Uterus (tissue), 4 donors: ENCODE results near the gene ZNF625. TPM values are rescaled to one million over a fixed set of nuclear protein-coding genes. Genes with fewer than 3 reads are reported as not detected.

Source experiments
- DNase-seq, 2 donors: peaks; one replicate each; pipeline ENCODE4 v3.0.0-alpha.2; 2019 to 2020
- H3K27ac ChIP-seq, 2 donors: fragments of 200-600 bp; sonication (generic); 1 replicate in 1 of 2; 2 replicates in 1 of 2; pipeline ENCODE4 v1.5.1; 2016 to 2018
- H3K27me3 ChIP-seq, 2 donors: fragments of 200-600 bp; sonication (generic); one replicate each; pipeline ENCODE4 v1.5.1; 2018 to 2019; ENCODE audit warnings: control low read depth in 1 of 2
- H3K36me3 ChIP-seq, 2 donors: fragments of 200-600 bp; sonication (generic); one replicate each; pipeline ENCODE4 v1.5.1; 2019; ENCODE audit warnings: control low read depth in 1 of 2
- H3K4me1 ChIP-seq, 2 donors: fragments of 200-600 bp; sonication (generic); one replicate each; pipeline ENCODE4 v1.5.1; 2018 to 2019; ENCODE audit warnings: control low read depth in 1 of 2
- H3K4me3 ChIP-seq, 2 donors: fragments of 200-600 bp; sonication (generic); 1 replicate in 1 of 2; 2 replicates in 1 of 2; pipeline ENCODE4 v1.5.1; 2018 to 2019; ENCODE audit warnings: mild to moderate bottlenecking in 1 of 2
- H3K9me3 ChIP-seq, 2 donors: fragments of 200-600 bp; sonication (generic); one replicate each; pipeline ENCODE4 v1.5.1; 2019; ENCODE audit warnings: control low read depth in 1 of 2
- POLR2A ChIP-seq, 2 donors: fragments of 450-650 bp; IDR thresholded peaks; one replicate each; pipeline ENCODE4 v1.6.1; 2016; ENCODE audit warnings: antibody characterized with exemption in 2 of 2, mild to moderate bottlenecking in 1 of 2, moderate library complexity in 1 of 2
- intact Hi-C: fragments of 100-400 bp; cut with DNase I; formaldehyde crosslinking; loops from one replicate; pipeline ENCODE4 v1.15.1; 2023; ENCODE audit warnings: low total_unique reads
- total RNA-seq, 4 donors: library from RNA; depleted of rRNA in 3 of 4; stranded (reverse); fragments of >200 nt in 3 of 4; gene quantifications; one replicate each; pipeline versions ENCODE4 v1.1.0 to v1.2.4, GENCODE V29; 2014 to 2023
- TF ChIP-seq, protein P1 (sequence below), 4 experiments: fragments of 200-600 bp in 2 of 4; fragments of 450-650 bp in 2 of 4; sonication (generic) in 2 of 4; IDR thresholded peaks; one replicate each; pipeline ENCODE4 v1.5.1; 2016 to 2019; ENCODE audit warnings: antibody characterized with exemption in 4 of 4, mild to moderate bottlenecking in 2 of 4, moderate library complexity in 1 of 4
- donor health status: DM: yes; HTN: yes; CAD: no.

Gene ZNF625
- total RNA-seq = 10 to 100 TPM in 2 of 4 donors, 1 to 10 TPM in 2; 4.4 to 34.8 (median 10.1) TPM

DNA sequence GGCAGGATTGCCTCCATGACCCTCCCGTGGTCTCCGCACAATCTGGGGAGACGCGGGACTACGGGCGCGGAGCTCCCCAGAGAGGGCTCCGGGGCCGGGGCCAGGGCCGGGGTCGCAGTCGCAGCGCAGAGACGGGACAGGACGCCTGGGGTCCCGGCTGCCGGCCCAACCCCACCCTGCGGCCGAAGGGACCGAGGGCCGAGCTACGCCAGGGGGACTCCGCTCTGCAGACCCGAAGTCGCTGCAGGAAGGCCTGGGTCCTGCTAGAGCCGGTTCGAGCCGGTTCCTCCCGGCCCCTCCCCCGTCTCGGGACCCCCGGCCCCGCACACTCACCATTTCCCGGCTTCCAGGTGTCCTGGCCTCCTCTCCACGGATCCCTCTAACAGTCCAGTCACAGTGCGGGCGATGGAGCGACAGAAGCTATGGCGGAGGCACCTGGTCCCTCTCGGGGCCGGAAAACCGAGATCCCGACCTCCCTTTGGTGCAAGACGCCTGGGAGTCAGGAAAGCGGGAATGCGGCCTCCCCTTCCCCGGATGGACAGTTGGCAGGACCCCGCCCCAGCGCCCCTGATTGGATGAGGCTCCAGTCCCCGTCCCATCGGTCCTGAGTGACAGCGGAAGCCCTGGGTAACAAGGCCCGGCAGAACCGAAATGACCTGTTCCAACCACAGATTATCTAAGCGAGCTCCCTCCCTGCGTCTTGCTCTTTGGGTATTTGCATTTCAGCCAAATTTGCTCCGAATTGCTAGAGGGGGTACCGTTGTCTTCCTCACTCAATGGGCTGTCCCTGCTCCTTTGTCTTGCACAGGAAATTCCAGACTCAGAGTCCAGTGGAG lies at the start of gene ZNF625:
Gene ZNF625, minus strand, starts transcription at position 512 of the 836 bp plus-strand sequence. Its CDS starts 176 bp downstream, at position 336.
- DNase-seq = peak; percentile 82 to 85
- TF ChIP-seq POLR2A (IDR thresholded peaks at IDR 0.05) = peak; percentile 10 to 44
- TF ChIP-seq, protein P1, sequence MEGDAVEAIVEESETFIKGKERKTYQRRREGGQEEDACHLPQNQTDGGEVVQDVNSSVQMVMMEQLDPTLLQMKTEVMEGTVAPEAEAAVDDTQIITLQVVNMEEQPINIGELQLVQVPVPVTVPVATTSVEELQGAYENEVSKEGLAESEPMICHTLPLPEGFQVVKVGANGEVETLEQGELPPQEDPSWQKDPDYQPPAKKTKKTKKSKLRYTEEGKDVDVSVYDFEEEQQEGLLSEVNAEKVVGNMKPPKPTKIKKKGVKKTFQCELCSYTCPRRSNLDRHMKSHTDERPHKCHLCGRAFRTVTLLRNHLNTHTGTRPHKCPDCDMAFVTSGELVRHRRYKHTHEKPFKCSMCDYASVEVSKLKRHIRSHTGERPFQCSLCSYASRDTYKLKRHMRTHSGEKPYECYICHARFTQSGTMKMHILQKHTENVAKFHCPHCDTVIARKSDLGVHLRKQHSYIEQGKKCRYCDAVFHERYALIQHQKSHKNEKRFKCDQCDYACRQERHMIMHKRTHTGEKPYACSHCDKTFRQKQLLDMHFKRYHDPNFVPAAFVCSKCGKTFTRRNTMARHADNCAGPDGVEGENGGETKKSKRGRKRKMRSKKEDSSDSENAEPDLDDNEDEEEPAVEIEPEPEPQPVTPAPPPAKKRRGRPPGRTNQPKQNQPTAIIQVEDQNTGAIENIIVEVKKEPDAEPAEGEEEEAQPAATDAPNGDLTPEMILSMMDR (IDR thresholded peaks at IDR 0.05) = no peak
- no peaks in the 10 kb centered on the region for H3K9me3 ChIP-seq
- H3K27ac ChIP-seq = peak within 1 kb of the TSS; percentile 70 to 79
- intact Hi-C loops = no loop called here
- H3K36me3 ChIP-seq = no peaks in the 10 kb centered on the region
- H3K4me3 ChIP-seq = peak within 1 kb of the TSS; percentile 73 to 93
- no peaks in the 10 kb centered on the region for H3K27me3 ChIP-seq
- no peaks in the 10 kb centered on the region for H3K4me1 ChIP-seq

GRCh38 chr19:12205296-12205695 lies 48.8 kb upstream of the ZNF625 start:
- H3K27me3 ChIP-seq = no peaks in the 10 kb centered on the region
- no peak overlapping the region for H3K4me3 ChIP-seq
- no peak for TF ChIP-seq POLR2A (IDR thresholded peaks at IDR 0.05)
- TF ChIP-seq, protein P1 (IDR thresholded peaks at IDR 0.05) = no peak
- no peaks in the 10 kb centered on the region for H3K4me1 ChIP-seq
- H3K9me3 ChIP-seq = peaks cover 0 to 42% of the 10 kb centered on the region in 2 donors
- intact Hi-C loops = no loop called here
- no peaks in the 10 kb centered on the region for H3K36me3 ChIP-seq
- H3K27ac ChIP-seq = no peak overlapping the region
- no peak for DNase-seq

DNA sequence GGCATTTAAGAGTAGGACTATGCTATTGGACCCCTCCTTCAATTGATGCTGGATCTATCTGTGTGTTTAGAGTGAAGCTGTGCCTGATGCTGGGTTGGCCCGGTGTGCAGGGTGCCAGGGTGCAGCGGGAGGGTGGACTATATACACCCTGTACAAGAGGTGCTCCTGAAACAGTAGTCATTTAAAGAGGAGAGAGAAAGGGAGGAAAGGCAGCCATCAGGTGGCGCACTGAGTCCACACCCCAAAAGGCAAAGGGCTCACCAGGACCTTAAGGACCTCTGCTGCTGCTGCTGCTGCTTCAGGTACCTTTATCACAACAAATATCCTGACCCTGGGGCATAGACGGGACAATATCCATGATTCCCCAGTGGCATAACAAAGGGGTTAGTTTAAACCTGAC lies 45.7 kb upstream of the ZNF625 start:
- DNase-seq = no peak
- no peak for TF ChIP-seq POLR2A (IDR thresholded peaks at IDR 0.05)
- TF ChIP-seq, protein P1 (IDR thresholded peaks at IDR 0.05) = no peak
- no peaks in the 10 kb centered on the region for H3K36me3 ChIP-seq

GRCh38 chr19:12199757-12200419 lies 43.4 kb upstream of the ZNF625 start:
- no peak for TF ChIP-seq POLR2A (IDR thresholded peaks at IDR 0.05)
- TF ChIP-seq, protein P1 (IDR thresholded peaks at IDR 0.05) = no peak
- Histone ChIP-seq H3K9me3 (peaks cover 0 to 11% of the 10 kb centered on the region in 2 donors), H3K4me3 (no peak overlapping the region), H3K27ac (peak overlapping the region in 1 of 2 donors; percentile 17), H3K27me3 (no peaks in the 10 kb centered on the region), H3K36me3 (no peaks in the 10 kb centered on the region), H3K4me1 (no peaks in the 10 kb centered on the region)
- intact Hi-C loops = no loop called here
- DNase-seq = no peak

More for the DNA sequence above, 45.7 kb upstream of the ZNF625 start:
- no peaks in the 10 kb centered on the region for H3K4me1 ChIP-seq
- H3K9me3 ChIP-seq = peaks cover 0 to 28% of the 10 kb centered on the region in 2 donors
- H3K27ac ChIP-seq = no peak overlapping the region
- H3K27me3 ChIP-seq = no peaks in the 10 kb centered on the region
- intact Hi-C loops = no loop called here
- no peak overlapping the region for H3K4me3 ChIP-seq

DNA sequence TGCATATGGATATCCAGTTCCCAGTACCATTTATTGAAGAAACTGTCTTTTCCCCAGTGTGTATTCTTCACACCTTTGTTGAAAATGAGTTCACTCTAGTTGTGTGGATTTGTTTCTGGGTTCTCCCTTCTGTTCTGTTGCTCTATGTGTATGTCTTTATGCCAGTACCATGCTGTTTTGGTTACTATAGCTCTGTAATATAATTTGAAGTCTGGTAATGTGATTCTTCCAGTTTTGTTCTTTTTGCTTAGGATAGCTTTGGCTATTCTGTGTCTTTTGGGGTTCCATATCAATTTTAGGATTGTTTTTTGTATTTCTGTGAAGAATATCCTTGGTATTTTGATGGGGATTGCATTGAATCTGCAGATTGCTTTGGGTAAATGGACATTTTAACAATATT lies 41.6 kb upstream of the ZNF625 start:
- H3K9me3 ChIP-seq = peaks cover 0 to 12% of the 10 kb centered on the region in 2 donors
- intact Hi-C loops = no loop called here

More for the DNA sequence above, 41.6 kb upstream of the ZNF625 start:
- H3K27ac ChIP-seq = no peak overlapping the region
- DNase-seq = no peak
- H3K36me3 ChIP-seq = no peaks in the 10 kb centered on the region
- TF ChIP-seq, protein P1 (IDR thresholded peaks at IDR 0.05) = no peak
- TF ChIP-seq POLR2A (IDR thresholded peaks at IDR 0.05) = no peak
- H3K4me1 ChIP-seq = no peaks in the 10 kb centered on the region
- no peak overlapping the region for H3K4me3 ChIP-seq
- H3K27me3 ChIP-seq = no peaks in the 10 kb centered on the region
